ENCODE data around the gene PDHB.

PDHB gene

GRCh38 chr3:58463181-58463941 is 29.7 kb upstream of the PDHB start:
- Histone ChIP-seq H3K4me3 (replicated peaks; ENCODE audit: insufficient read depth, low read length) (no peak overlapping the region), H3K27me3 (ENCODE audit: insufficient read depth, poor library complexity, severe bottlenecking) (no peaks in the 10 kb centered on the region), H3K27ac (replicated peaks) (no peak overlapping the region)
- DNase-seq (ENCODE audit: low read depth in 1 of 2, low spot score in 1 of 2) = peak; percentile 69 to 74
- TF ChIP-seq POLR2AphosphoS5 (IDR thresholded peaks at IDR 0.05; ENCODE audit: low read depth) (no peak), CTCF (IDR thresholded peaks at IDR 0.05; ENCODE audit: insufficient read depth, low read length) (peak; percentile 86)

DNA sequence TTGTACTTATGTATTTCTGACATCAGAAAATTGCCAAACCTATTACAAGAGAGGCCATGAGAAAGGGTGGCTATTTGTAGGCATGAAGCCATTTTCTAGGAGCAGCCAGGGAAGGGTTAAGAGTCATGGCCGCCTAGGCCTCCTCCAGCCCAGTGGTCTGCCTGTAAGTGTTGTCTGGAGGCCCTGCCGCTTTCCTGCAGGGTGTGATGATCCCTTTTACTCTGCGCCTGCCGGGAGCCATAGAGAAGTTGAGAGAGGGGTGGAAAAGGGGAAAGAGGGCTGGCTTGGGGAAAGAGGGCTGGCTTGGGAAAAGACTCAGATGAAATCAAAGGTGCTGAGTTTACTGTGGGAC is 29.2 kb upstream of the PDHB start:
- H3K27ac ChIP-seq (replicated peaks) = no peak overlapping the region
- no peaks in the 10 kb centered on the region for H3K27me3 ChIP-seq (ENCODE audit: insufficient read depth, poor library complexity, severe bottlenecking)
- no peak overlapping the region for H3K4me3 ChIP-seq (replicated peaks; ENCODE audit: insufficient read depth, low read length)
- no peak for DNase-seq (ENCODE audit: low read depth in 1 of 2, low spot score in 1 of 2)
- TF ChIP-seq SPI1 (IDR thresholded peaks at IDR 0.05; ENCODE audit: borderline replicate concordance, low read depth) (no peak), CTCF (IDR thresholded peaks at IDR 0.05; ENCODE audit: insufficient read depth, low read length) (no peak), GABPA (IDR thresholded peaks at IDR 0.05; ENCODE audit: low read depth) (no peak), POLR2AphosphoS5 (IDR thresholded peaks at IDR 0.05; ENCODE audit: low read depth) (no peak)
- TF ChIP-seq, protein P1, sequence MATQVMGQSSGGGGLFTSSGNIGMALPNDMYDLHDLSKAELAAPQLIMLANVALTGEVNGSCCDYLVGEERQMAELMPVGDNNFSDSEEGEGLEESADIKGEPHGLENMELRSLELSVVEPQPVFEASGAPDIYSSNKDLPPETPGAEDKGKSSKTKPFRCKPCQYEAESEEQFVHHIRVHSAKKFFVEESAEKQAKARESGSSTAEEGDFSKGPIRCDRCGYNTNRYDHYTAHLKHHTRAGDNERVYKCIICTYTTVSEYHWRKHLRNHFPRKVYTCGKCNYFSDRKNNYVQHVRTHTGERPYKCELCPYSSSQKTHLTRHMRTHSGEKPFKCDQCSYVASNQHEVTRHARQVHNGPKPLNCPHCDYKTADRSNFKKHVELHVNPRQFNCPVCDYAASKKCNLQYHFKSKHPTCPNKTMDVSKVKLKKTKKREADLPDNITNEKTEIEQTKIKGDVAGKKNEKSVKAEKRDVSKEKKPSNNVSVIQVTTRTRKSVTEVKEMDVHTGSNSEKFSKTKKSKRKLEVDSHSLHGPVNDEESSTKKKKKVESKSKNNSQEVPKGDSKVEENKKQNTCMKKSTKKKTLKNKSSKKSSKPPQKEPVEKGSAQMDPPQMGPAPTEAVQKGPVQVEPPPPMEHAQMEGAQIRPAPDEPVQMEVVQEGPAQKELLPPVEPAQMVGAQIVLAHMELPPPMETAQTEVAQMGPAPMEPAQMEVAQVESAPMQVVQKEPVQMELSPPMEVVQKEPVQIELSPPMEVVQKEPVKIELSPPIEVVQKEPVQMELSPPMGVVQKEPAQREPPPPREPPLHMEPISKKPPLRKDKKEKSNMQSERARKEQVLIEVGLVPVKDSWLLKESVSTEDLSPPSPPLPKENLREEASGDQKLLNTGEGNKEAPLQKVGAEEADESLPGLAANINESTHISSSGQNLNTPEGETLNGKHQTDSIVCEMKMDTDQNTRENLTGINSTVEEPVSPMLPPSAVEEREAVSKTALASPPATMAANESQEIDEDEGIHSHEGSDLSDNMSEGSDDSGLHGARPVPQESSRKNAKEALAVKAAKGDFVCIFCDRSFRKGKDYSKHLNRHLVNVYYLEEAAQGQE (IDR thresholded peaks at IDR 0.05; ENCODE audit: insufficient replicate concordance, low read depth) = no peak

DNA sequence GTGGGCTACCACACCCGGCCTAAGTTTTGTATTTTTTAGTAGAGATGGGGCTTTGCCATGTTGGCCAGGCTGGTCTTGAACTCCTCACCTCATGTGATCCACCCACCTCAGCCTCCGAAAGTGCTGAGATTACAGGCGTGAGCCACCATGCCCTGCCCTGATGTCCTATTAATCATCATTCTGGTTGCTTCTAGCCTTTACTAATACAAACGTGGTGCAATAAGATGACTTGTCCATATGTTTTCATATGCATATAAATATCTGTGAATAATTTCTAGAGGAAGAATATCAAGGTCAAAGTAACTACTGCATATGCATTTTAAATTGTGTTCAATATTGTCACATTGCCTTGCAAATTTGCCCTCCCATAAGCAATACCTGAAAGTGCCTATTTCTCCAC is 25.5 kb upstream of the PDHB start:
- H3K4me3 ChIP-seq (replicated peaks; ENCODE audit: insufficient read depth, low read length) = no peak overlapping the region
- H3K27me3 ChIP-seq (ENCODE audit: insufficient read depth, poor library complexity, severe bottlenecking) = no peaks in the 10 kb centered on the region
- DNase-seq (ENCODE audit: low read depth in 1 of 2, low spot score in 1 of 2) = no peak
- TF ChIP-seq, protein P1 (IDR thresholded peaks at IDR 0.05; ENCODE audit: insufficient replicate concordance, low read depth) = no peak
- H3K27ac ChIP-seq (replicated peaks) = no peak overlapping the region

- no peaks in the 10 kb centered on the region for H3K27me3 ChIP-seq (ENCODE audit: insufficient read depth, poor library complexity, severe bottlenecking)
- DNase-seq (ENCODE audit: low read depth in 1 of 2, low spot score in 1 of 2) = no peak
- H3K4me3 ChIP-seq (replicated peaks; ENCODE audit: insufficient read depth, low read length) = no peak overlapping the region
- no peak overlapping the region for H3K27ac ChIP-seq (replicated peaks)
- no peak for TF ChIP-seq SPI1 (IDR thresholded peaks at IDR 0.05; ENCODE audit: borderline replicate concordance, low read depth)
- no peak for TF ChIP-seq POLR2AphosphoS5 (IDR thresholded peaks at IDR 0.05; ENCODE audit: low read depth)
- TF ChIP-seq CTCF (IDR thresholded peaks at IDR 0.05; ENCODE audit: insufficient read depth, low read length) = no peak
- no peak for TF ChIP-seq GABPA (IDR thresholded peaks at IDR 0.05; ENCODE audit: low read depth)
- TF ChIP-seq, protein P1 (IDR thresholded peaks at IDR 0.05; ENCODE audit: insufficient replicate concordance, low read depth) = no peak
Observed at GRCh38 chr3:58452176-58452575, 18.5 kb upstream of the PDHB start.
